Measurements from ENCODE around the gene EEF1E1.
"Not testable (repeated sequence)": the region's sequence is repeated elsewhere in the genome, so short reads cannot be mapped to it uniquely, and the experiment has no call there.

EEF1E1 gene

GRCh38 chr6:8061736-8062135 lies 40.6 kb downstream of the EEF1E1 start:
- DNase-seq, result no peak

GRCh38 chr6:8060346-8060745 lies 42.0 kb downstream of the EEF1E1 start:
- no peak for DNase-seq

DNA sequence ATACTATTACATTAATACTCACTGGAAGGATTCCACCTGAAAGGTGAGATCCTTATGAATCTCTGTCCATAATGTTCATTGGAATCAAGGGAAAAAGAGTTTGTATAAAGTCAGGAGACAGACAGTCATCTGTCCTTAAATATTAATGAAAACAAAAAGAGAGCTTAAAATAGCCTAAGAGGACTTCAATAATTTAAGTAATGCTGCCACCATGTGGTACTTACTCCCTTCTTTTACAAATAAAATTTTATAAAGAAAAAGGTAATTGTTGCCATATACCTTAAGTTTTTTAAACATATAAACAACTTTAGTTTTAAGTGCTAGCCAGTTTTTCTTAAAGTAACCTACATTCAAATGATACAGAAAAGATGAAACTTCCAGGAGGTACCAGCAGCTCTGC lies 43.2 kb downstream of the EEF1E1 start:
- DNase-seq, result no peak

DNA sequence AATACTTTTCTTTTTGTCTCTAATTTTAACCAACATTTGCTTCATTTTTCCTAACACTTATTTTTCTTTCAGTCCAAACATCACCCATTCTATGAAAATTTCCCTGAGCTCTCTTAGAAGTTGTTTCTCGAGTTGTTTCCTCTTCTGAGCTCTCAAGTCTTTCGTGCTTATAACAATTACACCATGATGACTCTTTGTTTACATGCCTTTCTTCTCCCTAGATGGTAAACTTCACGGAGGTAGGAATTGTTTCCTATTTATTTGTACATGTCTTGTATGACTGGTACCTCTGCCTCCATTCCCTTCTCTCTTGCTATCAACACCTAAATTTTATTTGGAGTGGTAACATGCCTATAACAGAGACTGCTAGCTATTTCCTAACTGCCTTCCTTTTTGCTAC lies 44.6 kb downstream of the EEF1E1 start:
- no peak for DNase-seq

DNA sequence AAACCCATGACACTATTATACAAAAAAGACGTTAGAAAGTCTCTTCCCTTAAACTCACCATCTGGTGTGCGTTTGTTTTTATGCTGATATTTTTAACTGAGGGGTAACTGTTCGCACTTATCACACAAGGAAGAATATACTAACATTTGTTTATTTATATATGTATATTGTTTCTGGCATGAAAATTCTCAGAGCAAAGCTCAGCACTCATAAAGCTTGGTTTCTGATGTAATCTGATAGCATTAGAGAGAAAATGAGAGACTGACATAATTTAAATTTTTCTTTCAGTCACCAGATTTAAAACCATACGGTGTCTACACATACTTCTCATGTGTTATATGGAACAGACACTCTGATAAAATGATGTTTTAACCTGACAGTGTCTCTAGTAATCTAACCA lies 45.1 kb downstream of the EEF1E1 start:
- no peak for DNase-seq

DNA sequence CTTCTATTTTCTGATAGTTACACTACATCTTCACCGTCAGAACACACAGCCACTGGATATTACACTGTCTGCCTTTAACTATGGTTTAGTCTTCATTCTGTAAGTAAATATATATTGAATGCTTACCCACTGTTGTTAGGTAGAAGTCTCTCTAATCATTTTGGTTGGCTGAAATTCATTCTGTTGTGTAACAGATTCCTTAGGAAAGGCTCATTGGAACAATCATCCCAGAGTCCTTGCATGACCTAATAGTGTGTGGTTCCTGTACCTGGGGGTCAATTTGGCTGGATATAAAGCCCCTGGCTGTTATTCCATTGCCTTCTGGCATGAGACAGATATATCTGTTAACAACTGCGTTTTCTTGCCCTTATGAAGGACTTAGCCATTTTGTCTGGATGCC lies 48.1 kb downstream of the EEF1E1 start:
- no peak for DNase-seq

GRCh38 chr6:8047541-8048292 lies 54.6 kb downstream of the EEF1E1 start:
- DNase-seq, result no peak

GRCh38 chr6:8045769-8046168 lies 56.6 kb downstream of the EEF1E1 start:
- DNase-seq, result not testable (repeated sequence)

GRCh38 chr6:8043221-8043620 lies 59.1 kb downstream of the EEF1E1 start:
- DNase-seq, result no peak

- no peak for DNase-seq
Observed at GRCh38 chr6:8041913-8042583, 60.3 kb downstream of the EEF1E1 start.

DNA sequence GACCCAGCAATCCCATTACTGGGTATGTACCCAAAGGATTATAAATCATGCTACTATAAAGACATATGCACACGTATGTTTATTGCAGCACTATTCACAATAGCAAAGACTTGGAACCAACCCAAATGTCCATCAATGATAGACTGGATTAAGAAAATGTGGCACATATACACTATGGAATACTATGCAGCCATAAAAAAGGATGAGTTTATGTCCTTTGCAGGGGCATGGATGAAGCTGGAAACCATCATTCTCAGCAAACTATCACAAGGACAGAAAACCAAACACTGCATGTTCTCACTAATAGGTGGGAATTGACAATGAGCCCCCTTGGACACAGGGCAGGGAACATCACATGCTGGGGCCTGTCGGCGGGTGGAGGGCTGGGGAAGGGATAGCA lies 68.2 kb downstream of the EEF1E1 start:
- DNase-seq, result not testable (repeated sequence)

GRCh38 chr6:8030920-8031319 lies 71.4 kb downstream of the EEF1E1 start:
- no peak for DNase-seq
